ENCODE measurements around the gene MYZAP. TPM values are rescaled to one million over a fixed set of nuclear protein-coding genes. Genes with fewer than 3 reads are reported as not detected.

The MYZAP gene
- total and polyA plus RNA-seq, 2 of the 13 experiments (the other 11 are each of a cell fraction or from before 2014, with no cell fraction given): not detected

GRCh38 chr15:57597431-57597830 is 5.7 kb downstream of the MYZAP start:
- FAIRE-seq: no peak
- Histone ChIP-seq H3K27ac (ENCODE audit: extremely low read length, insufficient read depth, low read length) (no peak overlapping the region), H3K9me3 (ENCODE audit: low read length) (no peaks in the 10 kb centered on the region), H3K9ac (ENCODE audit: insufficient read depth, low read depth, low read length) (no peak overlapping the region), H3K4me1 (ENCODE audit: insufficient read depth, low read length) (no peaks in the 10 kb centered on the region), H3K36me3 (replicated peaks in 1 of 2; ENCODE audit: control insufficient read depth in 1 of 2, insufficient read depth in 2 of 2, low read length in 2 of 2) (no peaks in the 10 kb centered on the region), H4K20me1 (ENCODE audit: insufficient read depth, low read length) (no peaks in the 10 kb centered on the region), H3K27me3 (ENCODE audit: control insufficient read depth in 1 of 2, insufficient read depth in 2 of 2, low read length in 2 of 2) (peaks cover 0 to 32% of the 10 kb centered on the region in 2 experiments; a peak in 3 of 5 replicates), H2AFZ (ENCODE audit: low read length) (no peak overlapping the region), H3K4me3 (replicated peaks in 1 of 3; ENCODE audit: insufficient read depth in 1 of 3, low read depth in 2 of 3, low read length in 3 of 3) (no peak overlapping the region), H3K4me2 (ENCODE audit: low read depth, low read length) (no peak overlapping the region), H3K79me2 (ENCODE audit: insufficient read depth, low read length) (no peaks in the 10 kb centered on the region)
- BruUV-seq (replicated peaks): no TSS peak
- intact Hi-C loops (cut with micrococcal nuclease; ENCODE audit: unreplicated experiment) (no loop called here), in situ Hi-C loops (cut with HindIII; ENCODE audit: extremely low pct_ligation_motif_present, low pct_unique_long_range_greater_than_20kb) (no loop called here)
- CTCF ChIA-PET (ENCODE audit: low intra/inter-chr PET ratio, low total read pairs): no interaction called here
- POLR2A ChIA-PET: no interaction called here
- TF ChIP-seq SOX5 (CRISPR knock-in tag; IDR thresholded peaks at IDR 0.05; ENCODE audit: borderline replicate concordance): no peak
- no peak for TF ChIP-seq BCL6 (CRISPR knock-in tag; IDR thresholded peaks at IDR 0.05)
- TF ChIP-seq HOMEZ (CRISPR knock-in tag; IDR thresholded peaks at IDR 0.05; ENCODE audit: low read depth): no peak
- no peak for TF ChIP-seq RCOR2 (CRISPR knock-in tag; IDR thresholded peaks at IDR 0.05)
- TF ChIP-seq ZNF263 (CRISPR knock-in tag; IDR thresholded peaks at IDR 0.05): no peak
- TF ChIP-seq PRPF4 (IDR thresholded peaks at IDR 0.05; ENCODE audit: low read depth, low read length, poor library complexity, severe bottlenecking): no peak
- TF ChIP-seq ZNF839 (CRISPR knock-in tag; IDR thresholded peaks at IDR 0.05; ENCODE audit: borderline replicate concordance): no peak
- no peak for TF ChIP-seq POLR2G (IDR thresholded peaks at IDR 0.05; ENCODE audit: low read depth, low read length)
- TF ChIP-seq MAFG (CRISPR knock-in tag; IDR thresholded peaks at IDR 0.05): no peak
- no peak for TF ChIP-seq ZNF563 (CRISPR knock-in tag; IDR thresholded peaks at IDR 0.05)
- no peak for TF ChIP-seq HNRNPL (IDR thresholded peaks at IDR 0.05; ENCODE audit: low read depth, low read length)
- ATAC-seq: no peak
- 0% methylated on average over 3 of the region's 3 CpGs for WGBS (ENCODE audit: low lambda C conversion rate)
- DNase-seq (ENCODE audit: low spot score): no peak
